Stimulated activated CD4-positive, alpha-beta T cell treated with anti-CD3 and anti-CD28 coated beads, Interleukin-15, amount 100 ng/mL, for 48 hours (primary cell): ENCODE data around the gene C18orf32.
A peak's percentile ranks its signal among the peaks of the same experiment; 100 is the strongest.
"Not testable (repeated sequence)": the region's sequence is repeated elsewhere in the genome, so short reads cannot be mapped to it uniquely, and the experiment has no call there.

Experiments
- DNase-seq, 2 donors: peaks; one replicate each; pipeline ENCODE4 v3.0.0-alpha.2; 2020; ENCODE audit warnings: low read depth in 2 of 2

C18orf32 gene

DNA sequence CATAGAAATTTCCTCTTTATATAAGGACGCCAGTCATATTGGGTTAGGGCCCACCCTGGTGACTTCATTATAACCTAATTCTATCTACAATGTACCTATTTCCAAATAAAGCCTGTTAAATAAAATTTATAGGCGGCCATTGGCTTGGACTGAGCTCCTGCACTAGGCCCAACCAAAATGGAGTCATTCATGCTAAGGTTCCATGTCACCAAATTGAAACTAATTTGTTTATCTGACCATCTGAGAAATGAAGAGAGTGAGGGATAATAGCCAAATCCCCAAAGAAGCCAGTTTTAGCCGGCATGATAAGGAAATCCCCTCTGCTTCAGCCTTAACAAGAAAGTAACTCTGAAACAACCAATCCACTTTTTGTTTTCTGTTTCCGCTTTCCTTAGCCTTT, 19.4 kb downstream of the C18orf32 start:
- DNase-seq: no peak

DNA sequence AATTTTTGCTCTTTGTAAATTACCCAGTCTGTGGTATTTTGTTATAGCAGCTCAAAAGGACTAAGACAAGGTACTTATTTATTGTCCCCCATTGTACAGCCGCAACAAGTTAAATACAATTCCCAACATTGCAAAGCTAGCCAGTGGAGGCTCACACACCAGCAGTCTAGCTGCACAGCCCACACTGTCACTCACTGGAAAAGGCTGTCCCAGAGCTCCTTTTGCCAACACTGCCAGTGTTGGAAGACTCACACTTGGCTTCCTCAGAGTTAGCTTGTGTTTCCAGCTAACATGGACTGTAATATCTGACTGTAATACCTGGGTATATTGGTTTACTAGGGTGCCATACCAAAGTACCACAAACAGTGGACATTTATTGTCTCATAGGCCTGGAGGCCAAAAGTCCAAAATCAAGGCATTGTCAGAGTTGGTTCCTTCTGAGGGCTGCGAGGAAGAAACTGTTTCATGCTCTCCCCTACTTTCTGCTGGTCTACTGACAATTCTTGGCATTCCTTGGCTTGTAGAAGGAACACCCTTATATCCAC, 19.9 kb downstream of the C18orf32 start:
- DNase-seq: no peak

DNA sequence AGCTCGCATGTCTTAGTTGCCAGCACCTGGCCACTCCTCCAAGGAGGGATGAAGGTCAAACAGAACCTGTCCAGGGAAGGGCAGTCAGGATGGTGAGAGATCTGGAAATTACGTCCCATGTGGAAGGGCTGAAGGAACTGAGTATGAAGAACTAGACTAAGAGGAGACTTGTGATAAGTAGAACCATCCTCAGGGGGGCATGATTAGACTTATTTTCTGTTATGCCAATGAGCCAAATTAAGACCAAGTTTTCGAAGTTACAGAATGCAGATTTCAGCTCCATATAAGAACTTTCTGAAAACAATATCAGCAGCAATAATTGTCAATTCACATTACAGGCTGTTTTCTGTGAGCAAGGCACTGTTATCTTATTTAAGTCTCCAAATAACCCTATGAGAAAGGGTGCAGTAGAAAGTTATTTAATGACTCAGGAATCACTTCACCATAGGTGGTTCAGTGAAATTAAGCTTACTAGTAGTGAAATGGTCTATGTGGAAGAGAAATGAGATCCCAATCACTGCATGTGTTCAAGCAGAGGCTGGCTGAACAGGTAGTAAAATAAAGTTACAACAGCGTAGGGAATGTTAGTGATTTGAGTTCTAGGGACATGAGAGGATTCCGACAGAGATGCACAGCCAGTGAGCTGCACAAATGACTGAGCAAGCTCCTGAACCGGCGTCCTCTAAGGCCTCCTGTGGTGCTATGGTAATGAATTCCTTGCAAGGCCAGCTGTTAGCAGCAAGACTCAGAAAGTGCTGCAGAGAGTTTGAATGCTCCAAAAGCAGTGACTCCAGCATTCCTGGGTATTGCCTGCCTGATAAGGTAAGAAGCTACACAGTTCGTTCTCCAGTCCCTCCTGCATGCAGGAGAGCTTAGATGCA, 22.1 kb downstream of the C18orf32 start:
- no peak for DNase-seq

DNA sequence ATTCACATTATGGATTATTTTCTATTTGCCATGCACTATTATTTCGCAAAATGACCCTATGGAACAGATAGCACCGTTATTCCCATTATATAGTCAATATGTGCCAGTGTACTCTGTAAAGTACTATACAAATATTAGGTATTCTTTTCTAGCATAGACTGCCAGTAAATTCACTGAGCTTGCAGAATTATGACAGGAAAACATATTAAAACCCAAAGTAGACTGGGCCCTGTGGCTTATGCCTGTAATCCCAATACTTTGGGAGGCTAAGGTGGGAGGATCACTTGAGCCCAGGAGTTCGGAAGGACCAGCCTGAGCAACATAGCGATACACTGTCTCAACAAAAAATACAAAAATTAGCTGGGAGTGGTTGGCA, 25.4 kb downstream of the C18orf32 start:
- DNase-seq: no peak

DNA sequence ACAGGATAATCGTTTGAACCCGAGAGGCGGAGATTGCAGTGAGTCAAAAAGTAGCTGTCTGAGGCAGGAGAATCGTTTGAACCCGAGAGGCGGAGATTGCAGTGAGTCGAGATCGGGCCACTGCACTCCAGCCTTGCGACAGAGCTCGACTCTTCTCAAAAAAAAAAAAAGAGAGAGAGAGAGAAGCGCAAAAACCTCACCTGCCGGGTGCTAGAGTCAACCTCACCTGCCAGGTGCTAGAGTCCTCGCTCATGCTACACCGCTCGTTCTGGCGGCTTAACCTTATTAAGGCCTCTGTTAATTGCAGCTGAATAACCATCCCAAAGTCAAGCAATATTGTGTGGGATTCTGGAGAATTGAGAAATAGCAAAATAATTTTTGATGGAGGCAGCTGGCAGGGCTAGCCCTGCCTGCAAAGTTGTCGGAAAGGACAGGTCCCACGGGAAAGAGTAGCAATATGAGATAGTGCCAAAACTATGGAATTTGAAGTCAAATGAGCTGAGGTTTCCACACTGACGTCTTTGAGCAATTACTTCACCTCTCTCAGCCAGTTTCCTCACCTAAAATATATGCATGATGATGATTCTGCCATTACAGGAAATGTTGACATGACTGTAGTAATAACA, 25.9 kb downstream of the C18orf32 start:
- DNase-seq: no peak

DNA sequence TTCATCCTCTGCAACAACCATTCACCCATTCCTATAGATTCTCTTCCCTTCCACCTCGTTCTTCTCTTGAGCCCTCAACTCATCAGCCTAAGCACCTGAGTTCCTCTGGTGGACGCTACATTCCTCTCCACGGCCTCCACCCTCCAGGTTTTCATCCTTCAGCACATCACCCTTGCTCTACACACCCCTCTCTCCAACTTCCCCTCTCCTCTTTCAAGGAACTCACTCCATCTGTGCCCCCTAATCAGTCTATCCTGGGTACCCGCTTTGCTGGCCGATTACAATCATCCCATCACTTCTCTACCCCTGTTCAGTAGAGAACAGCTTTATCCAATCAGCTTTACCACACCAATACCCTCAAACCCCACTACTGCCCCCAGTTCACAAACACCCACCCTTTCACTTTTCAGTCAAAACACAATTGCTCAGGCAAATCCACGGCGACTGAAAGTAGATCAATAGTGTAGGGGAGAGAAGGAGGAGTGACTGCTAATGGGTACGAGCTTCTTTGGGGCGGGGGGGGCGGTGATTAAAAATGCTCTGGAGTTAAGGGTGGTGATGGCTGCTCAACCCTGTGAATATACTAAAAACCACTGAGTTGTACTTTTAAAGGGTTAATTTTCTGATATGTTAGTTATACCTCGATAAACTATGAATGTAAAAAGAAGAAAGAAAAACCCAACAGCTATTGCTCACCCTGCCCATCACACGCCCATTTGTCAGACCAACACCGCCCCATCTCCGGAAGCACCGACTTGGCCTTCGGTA, 27.4 kb downstream of the C18orf32 start:
- DNase-seq: peak in 1 of 2 donors; percentile 26

DNA sequence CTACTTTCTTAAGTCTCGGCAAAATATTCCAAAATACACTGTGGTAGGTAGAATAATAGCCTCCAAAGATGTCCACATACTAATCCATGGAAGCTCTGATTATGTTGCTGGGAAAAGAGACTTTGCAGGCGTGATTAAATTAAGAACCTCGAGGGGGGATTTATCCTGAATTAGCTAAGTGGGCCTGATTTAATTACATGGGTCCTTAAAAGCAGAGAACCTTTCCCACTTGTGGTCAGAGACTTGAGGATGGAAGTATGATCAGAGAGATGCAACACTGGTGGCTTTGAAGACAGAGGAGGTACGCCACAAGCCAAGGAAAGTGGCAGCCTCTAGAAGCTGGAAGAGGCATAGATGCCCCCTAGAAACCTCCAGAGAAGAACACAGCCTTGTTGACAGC, 29.4 kb downstream of the C18orf32 start:
- no peak for DNase-seq

DNA sequence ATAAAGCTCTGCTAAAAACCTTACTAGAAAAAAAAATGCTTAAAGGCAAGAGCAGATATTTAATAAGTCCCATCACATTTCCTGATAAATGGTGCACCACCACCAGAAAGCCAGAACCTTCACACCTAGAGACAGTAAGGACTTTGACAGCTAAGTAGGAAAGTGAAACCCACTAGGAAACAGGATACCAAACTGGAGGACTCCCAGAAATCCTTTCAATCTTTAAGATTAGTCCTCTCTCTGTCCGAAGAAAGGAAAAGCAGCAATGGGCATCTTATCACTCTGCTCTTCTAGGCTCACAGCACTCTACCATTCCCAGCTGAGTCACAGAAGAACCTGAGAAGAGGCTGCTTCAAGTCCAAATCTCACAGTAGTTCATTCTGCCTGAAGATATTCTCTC, 30.2 kb downstream of the C18orf32 start:
- no peak for DNase-seq

DNA sequence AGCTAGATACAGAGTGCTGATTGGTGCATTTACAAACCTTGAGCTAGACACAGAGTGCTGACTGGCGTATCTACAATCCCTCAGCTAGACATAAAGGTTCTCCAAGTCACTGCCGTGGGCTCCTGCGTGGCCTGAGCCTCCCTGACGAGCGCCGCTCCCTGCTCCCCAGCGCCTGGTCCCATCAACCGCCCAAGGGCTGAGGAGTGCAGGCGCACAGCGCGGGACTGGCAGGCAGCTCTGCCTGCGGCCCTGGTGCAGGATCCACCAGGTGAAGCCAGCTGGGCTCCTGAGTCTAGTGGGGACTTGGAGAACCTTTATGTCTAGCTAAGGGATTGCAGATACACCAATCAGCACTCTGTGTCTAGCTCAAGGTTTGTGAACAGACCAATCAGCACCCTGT, 34.5 kb downstream of the C18orf32 start:
- not testable (repeated sequence) for DNase-seq

DNA sequence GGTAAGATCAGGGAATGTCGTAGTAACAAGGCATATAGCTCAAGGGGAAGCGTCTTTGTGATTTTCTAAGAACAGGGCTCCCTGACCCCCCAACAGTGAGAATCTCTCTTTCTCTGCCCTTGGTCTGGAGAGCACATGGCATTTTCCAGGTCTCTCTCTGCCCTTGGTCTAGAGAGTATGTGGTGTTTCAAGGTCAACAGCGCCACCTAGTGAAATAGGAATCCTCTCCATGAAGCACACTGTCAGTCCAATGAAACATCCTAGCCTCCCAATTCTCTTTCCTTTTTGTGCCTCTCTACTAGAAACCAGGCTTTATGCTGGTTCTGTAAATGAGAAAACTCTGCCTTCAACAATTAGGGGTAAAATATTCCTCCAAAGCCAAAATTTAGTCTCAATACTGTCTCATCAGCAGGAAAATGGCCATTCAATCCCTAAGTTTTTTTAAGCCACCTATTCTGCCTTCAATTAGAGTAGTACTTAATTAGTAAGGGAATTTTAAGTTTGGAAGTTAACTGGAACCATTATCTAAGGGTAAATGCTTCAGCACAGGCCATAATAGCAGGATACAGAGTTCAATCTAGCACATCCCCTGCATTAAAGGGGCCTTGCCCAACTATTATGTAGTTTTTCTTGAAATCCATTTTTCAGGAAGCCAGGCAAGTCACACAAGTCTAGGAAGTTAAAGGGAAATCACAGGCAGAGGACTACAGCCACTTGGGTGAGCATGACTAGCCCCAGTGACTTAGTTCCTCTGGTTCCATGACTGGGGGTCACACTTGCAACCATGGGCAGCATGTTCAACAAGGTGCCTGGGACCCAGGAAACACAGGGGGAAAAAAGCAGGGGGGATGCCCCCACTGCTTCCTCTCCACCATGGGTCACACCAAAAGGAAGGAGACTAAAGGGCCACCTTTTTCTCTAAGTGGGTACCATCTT, 39.0 kb downstream of the C18orf32 start:
- peak in 1 of 2 donors; percentile 20 for DNase-seq

DNA sequence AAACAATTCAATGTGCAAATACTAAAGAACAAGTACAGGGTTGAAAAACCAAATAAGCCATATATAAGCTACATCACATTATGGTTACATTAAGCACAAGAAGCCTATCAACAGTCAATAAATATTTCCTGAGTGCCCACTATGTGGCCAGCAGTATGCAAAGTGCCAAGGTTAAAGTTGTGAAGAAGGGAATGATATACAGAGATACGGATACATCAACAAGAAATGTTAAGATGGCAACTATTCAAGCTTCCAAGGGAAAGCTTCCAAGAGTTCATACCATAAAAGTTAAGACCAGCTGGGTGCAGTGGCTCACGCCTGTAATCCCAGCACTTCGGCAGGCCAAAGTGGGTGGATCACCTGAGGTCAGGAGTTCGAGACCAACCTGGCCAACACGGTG, 40.6 kb downstream of the C18orf32 start:
- no peak for DNase-seq

DNA sequence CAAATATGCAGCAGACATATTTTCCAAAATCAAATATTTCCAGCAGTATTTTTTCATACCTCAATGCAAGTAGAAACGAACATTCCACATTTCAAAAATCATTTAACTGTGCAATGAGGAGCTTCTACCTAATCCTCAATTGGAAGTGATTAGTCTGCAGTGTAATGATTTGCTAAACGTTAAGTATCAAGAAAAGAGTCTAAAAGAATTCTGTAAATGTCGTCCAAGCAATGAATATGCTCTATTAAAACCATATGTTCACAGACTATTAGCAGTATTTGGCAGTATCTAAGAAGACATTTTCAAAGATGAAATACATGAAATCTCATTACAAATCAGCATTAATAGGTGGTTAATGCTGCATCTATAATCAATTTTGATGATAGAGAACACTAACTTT, 42.5 kb downstream of the C18orf32 start:
- DNase-seq: no peak

DNA sequence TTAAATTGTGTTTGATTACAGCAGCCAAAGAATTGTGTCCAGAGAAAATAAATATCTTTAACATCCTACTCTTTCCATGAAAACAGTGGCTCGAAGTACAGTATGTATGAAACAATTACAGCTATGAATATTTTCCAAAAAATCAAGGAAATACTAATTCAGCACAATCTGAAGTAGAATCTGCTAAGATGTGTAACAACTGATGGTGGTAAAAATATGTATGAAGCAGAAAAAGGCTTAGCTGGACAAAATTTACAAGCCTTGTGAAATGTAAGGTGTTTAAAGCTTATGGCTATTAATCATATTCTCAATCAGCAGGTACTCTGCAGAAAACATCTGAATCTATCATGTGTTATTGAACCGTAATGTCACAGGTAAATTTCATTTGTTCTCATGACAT, 43.2 kb downstream of the C18orf32 start:
- no peak for DNase-seq

DNA sequence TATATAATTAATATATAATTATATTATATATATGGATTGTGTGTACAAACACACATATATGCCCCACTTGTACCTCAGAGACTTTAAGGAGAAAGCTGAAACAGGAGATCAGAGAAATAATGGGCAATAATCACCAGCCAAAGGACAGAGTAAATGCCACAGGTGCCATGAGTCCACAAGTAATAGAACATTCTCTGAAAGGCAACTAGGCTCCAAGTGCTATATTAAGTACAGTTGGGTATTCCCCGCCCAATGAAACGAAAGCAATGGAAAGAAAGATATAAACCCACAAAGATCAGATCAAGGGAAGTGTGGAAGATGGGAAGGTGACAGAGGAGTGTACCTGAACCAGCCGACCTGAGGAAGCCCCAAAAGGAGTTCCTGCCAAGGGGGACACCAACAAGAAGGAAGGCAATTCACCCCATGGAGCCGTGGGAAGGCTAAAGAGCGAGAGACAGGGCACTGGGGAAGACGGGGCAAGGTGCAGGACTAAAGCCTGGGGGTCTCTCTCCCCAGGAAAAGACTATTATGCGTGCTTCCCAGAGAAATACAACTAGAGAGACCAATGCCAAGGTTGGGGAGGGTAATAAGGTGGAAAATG, 45.6 kb downstream of the C18orf32 start:
- DNase-seq: no peak

DNA sequence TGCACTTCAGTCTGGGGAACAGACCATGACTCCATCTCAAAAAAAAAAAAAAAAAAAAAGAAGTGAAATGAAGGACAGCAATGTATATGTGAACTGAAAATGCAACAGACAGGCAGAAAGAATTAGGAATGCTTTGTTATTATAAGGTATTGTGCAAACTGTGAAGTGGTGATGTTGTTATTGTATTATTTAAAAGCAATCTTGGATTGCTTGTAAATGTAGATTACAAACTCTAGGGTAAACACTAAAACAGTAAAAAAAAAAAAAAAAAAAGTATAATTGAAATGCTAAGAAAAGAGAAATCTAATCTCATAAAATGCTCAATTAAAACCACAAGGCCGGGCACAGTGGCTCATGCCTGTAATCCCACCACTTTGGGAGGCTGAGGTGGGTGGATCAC, 51.9 kb downstream of the C18orf32 start:
- no peak for DNase-seq

DNA sequence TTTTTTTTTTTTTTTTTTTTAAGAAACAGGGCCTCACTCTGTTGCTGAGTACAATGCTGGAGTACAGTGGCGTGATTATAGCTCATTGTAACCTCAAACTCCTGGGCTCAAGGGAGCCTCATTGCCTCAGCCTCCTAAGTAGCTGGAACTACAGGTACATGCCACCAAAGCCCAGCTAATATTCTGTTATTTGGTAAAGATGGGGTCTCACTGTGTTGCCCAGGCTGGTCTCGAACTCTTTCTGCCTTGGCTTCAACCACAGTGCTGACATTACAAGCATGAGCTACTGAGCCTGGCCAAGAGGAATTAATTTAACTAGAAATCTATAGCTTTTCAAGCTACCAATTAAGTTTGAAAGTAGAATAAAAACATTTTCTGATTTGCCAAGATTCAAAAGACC, 54.4 kb downstream of the C18orf32 start:
- no peak for DNase-seq

DNA sequence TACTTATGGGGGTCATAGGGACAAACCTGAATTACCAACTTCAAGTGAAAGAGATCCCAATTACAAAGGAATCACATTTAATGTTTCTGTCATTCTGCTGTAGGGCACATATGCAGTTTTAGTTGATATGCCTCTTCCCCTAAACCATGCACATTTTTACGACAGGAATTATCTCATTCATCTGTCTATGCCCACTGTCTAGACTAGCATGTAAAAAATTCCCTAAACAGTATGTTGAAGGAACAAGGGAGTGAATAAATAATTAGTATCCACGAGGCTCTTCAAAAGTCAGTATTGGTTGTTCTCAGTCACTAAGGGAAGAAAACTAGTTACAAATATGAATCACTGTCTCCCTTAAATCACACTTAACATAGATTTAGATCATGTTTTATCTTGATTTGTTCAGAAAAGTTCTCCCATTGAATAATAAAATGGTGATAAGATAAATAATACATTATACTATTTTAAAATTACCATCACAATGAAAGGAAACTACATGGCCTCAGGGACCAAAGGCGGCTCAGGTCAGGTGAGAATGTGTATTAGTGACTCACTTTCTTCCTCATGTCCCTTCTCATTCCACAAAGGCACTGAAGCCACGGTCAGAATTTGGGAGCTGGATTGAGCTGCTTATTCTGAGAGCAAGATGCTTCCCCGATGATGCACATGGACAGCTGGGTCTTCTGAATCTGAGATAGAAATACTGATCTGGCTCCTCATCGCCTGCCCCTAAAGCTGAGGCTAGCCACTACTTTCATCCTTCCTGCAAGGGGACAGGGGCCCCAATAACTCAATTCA, 55.7 kb downstream of the C18orf32 start:
- DNase-seq: no peak
